Skeletal muscle tissue (tissue), 4 donors: ENCODE data around the gene TPRKB. TPM values are rescaled to one million over a fixed set of nuclear protein-coding genes. Genes with fewer than 3 reads are reported as not detected.
"Not testable (repeated sequence)": the region's sequence is repeated elsewhere in the genome, so short reads cannot be mapped to it uniquely, and the experiment has no call there.

Experiments used
- H3K27ac ChIP-seq: one replicate; pipeline ENCODE4 v1.7.0; 2013; ENCODE audit warnings: mild to moderate bottlenecking, low read depth, low read length, inconsistent platforms
- H3K27me3 ChIP-seq, 3 donors: one replicate each; pipeline ENCODE4 v1.7.0; 2013; ENCODE audit warnings: low read length in 3 of 3; ENCODE audit not compliant: control insufficient read depth in 3 of 3, insufficient read depth in 3 of 3
- H3K36me3 ChIP-seq, 3 donors: one replicate each; pipeline ENCODE4 v1.7.0; 2013; ENCODE audit warnings: low read length in 3 of 3; ENCODE audit not compliant: control insufficient read depth in 3 of 3, insufficient read depth in 3 of 3
- H3K4me1 ChIP-seq, 3 donors: one replicate each; pipeline ENCODE4 v1.7.0; 2013; ENCODE audit warnings: low read length in 3 of 3, mild to moderate bottlenecking in 3 of 3; ENCODE audit not compliant: control insufficient read depth in 3 of 3, insufficient read depth in 3 of 3
- H3K4me3 ChIP-seq, 3 donors: one replicate each; pipeline ENCODE4 v1.7.0; 2013; ENCODE audit warnings: low read length in 3 of 3
- H3K9ac ChIP-seq, 3 donors: one replicate each; pipeline ENCODE4 v1.7.0; 2013; ENCODE audit warnings: low read length in 3 of 3, mild to moderate bottlenecking in 3 of 3, moderate library complexity in 2 of 3, low read depth in 1 of 3
- H3K9me3 ChIP-seq, 3 donors: one replicate each; pipeline ENCODE4 v1.7.0; 2013; ENCODE audit warnings: low read length in 3 of 3; ENCODE audit not compliant: control insufficient read depth in 3 of 3
- total RNA-seq: library from RNA; depleted of rRNA; stranded (reverse); fragments of >200 nt; gene quantifications from one replicate; pipeline ENCODE4 v1.2.3, GENCODE V29; 2014
- donor health status: Osteomylitis.

Gene TPRKB
- total RNA-seq, 1 donor from 2014 or later, result 18.8 TPM

- not testable (repeated sequence) for H3K4me1 ChIP-seq, H3K36me3 ChIP-seq, H3K4me3 ChIP-seq, H3K9ac ChIP-seq, H3K27ac ChIP-seq, H3K9me3 ChIP-seq, H3K27me3 ChIP-seq
These were observed 19.4 kb downstream of the TPRKB start for GRCh38 chr2:73717695-73718094.

- no peak overlapping the region for H3K4me3 ChIP-seq
- no peaks in the 10 kb centered on the region for H3K9me3 ChIP-seq
- H3K27me3 ChIP-seq, result peaks cover 0 to 2% (median 0%) of the 10 kb centered on the region in 3 donors
- no peaks in the 10 kb centered on the region for H3K4me1 ChIP-seq
- no peak overlapping the region for H3K27ac ChIP-seq
- no peak overlapping the region for H3K9ac ChIP-seq
- H3K36me3 ChIP-seq, result no peaks in the 10 kb centered on the region
These were observed 19.9 kb downstream of the TPRKB start for GRCh38 chr2:73717251-73717606.

GRCh38 chr2:73716543-73717250 lies 20.4 kb downstream of the TPRKB start:
- Histone ChIP-seq H3K4me3 (no peak overlapping the region), H3K36me3 (no peaks in the 10 kb centered on the region), H3K9ac (no peak overlapping the region), H3K9me3 (no peaks in the 10 kb centered on the region), H3K27ac (no peak overlapping the region), H3K4me1 (no peaks in the 10 kb centered on the region), H3K27me3 (peaks cover 0 to 2% (median 0%) of the 10 kb centered on the region in 3 donors)

GRCh38 chr2:73714091-73714490 lies 23.1 kb downstream of the TPRKB start:
- no peak overlapping the region for H3K9ac ChIP-seq
- peaks cover 0 to 2% (median 0%) of the 10 kb centered on the region in 3 donors for H3K9me3 ChIP-seq

GRCh38 chr2:73708527-73708926 lies 28.6 kb downstream of the TPRKB start:
- Histone ChIP-seq H3K4me3 (no peak overlapping the region), H3K27ac (no peak overlapping the region), H3K4me1 (no peaks in the 10 kb centered on the region), H3K36me3 (no peaks in the 10 kb centered on the region), H3K27me3 (peaks cover 0 to 6% (median 3%) of the 10 kb centered on the region in 3 donors), H3K9ac (no peak overlapping the region), H3K9me3 (peaks cover 0 to 2% (median 0%) of the 10 kb centered on the region in 3 donors)

More at GRCh38 chr2:73714091-73714490, 23.1 kb downstream of the TPRKB start:
- Histone ChIP-seq H3K27ac (no peak overlapping the region), H3K4me1 (no peaks in the 10 kb centered on the region), H3K4me3 (no peak overlapping the region), H3K36me3 (no peaks in the 10 kb centered on the region), H3K27me3 (peaks cover 2 to 3% (median 3%) of the 10 kb centered on the region in 3 donors)

- H3K4me3 ChIP-seq, result no peak overlapping the region
- no peaks in the 10 kb centered on the region for H3K4me1 ChIP-seq
- H3K27me3 ChIP-seq, result peaks cover 0 to 6% (median 3%) of the 10 kb centered on the region in 3 donors
- no peak overlapping the region for H3K9ac ChIP-seq
- peaks cover 0 to 2% (median 0%) of the 10 kb centered on the region in 3 donors for H3K9me3 ChIP-seq
- H3K27ac ChIP-seq, result no peak overlapping the region
- H3K36me3 ChIP-seq, result no peaks in the 10 kb centered on the region
These were observed 29.5 kb downstream of the TPRKB start for GRCh38 chr2:73707636-73708035.

- no peaks in the 10 kb centered on the region for H3K36me3 ChIP-seq
- no peak overlapping the region for H3K9ac ChIP-seq
- peaks cover 0 to 2% (median 0%) of the 10 kb centered on the region in 3 donors for H3K9me3 ChIP-seq
- no peaks in the 10 kb centered on the region for H3K4me1 ChIP-seq
- peaks cover 0 to 6% (median 3%) of the 10 kb centered on the region in 3 donors for H3K27me3 ChIP-seq
- H3K4me3 ChIP-seq, result no peak overlapping the region
- H3K27ac ChIP-seq, result no peak overlapping the region
These were observed 30.1 kb downstream of the TPRKB start for GRCh38 chr2:73707058-73707457.

GRCh38 chr2:73705091-73705490 lies 32.1 kb downstream of the TPRKB start:
- H3K4me1 ChIP-seq, result peaks cover 0 to 9% (median 6%) of the 10 kb centered on the region in 3 donors

GRCh38 chr2:73704285-73704684 lies 32.9 kb downstream of the TPRKB start:
- Histone ChIP-seq H3K27ac (no peak overlapping the region), H3K9ac (no peak overlapping the region), H3K27me3 (peaks cover 0 to 3% (median 0%) of the 10 kb centered on the region in 3 donors), H3K4me1 (peaks cover 0 to 9% (median 7%) of the 10 kb centered on the region in 3 donors), H3K36me3 (no peaks in the 10 kb centered on the region), H3K4me3 (no peak overlapping the region), H3K9me3 (no peaks in the 10 kb centered on the region)

More at GRCh38 chr2:73705091-73705490, 32.1 kb downstream of the TPRKB start:
- Histone ChIP-seq H3K9me3 (peaks cover 0 to 2% (median 0%) of the 10 kb centered on the region in 3 donors), H3K27ac (no peak overlapping the region), H3K4me3 (no peak overlapping the region), H3K36me3 (no peaks in the 10 kb centered on the region), H3K27me3 (peaks cover 0 to 3% (median 3%) of the 10 kb centered on the region in 3 donors), H3K9ac (no peak overlapping the region)

GRCh38 chr2:73703675-73704074 lies 33.5 kb downstream of the TPRKB start:
- no peak overlapping the region for H3K9ac ChIP-seq
- no peak overlapping the region for H3K4me3 ChIP-seq
- H3K27me3 ChIP-seq, result peaks cover 0 to 3% (median 0%) of the 10 kb centered on the region in 3 donors
- H3K4me1 ChIP-seq, result peaks cover 0 to 9% (median 7%) of the 10 kb centered on the region in 3 donors
- H3K27ac ChIP-seq, result no peak overlapping the region
- H3K9me3 ChIP-seq, result no peaks in the 10 kb centered on the region
- no peaks in the 10 kb centered on the region for H3K36me3 ChIP-seq
